ENCODE measurements around the gene NELFCD. TPM values are rescaled to one million over a fixed set of nuclear protein-coding genes. Genes with fewer than 3 reads are reported as not detected.
A peak's percentile ranks its signal among the peaks of the same experiment; 100 is the strongest.

Gene NELFCD
- total and polyA plus RNA-seq, 9 of the 15 experiments (the other 6 are each of a cell fraction or from before 2014, with no cell fraction given) = 11.7 to 163 (median 96.5) TPM

- TF ChIP-seq ETS1 (conservative IDR thresholded peaks at IDR 0.05; ENCODE audit: control insufficient read depth, low read depth, low read length) = no peak
- TF ChIP-seq MBD1 (CRISPR knock-in tag; IDR thresholded peaks at IDR 0.05) = no peak
- TF ChIP-seq, protein P1, sequence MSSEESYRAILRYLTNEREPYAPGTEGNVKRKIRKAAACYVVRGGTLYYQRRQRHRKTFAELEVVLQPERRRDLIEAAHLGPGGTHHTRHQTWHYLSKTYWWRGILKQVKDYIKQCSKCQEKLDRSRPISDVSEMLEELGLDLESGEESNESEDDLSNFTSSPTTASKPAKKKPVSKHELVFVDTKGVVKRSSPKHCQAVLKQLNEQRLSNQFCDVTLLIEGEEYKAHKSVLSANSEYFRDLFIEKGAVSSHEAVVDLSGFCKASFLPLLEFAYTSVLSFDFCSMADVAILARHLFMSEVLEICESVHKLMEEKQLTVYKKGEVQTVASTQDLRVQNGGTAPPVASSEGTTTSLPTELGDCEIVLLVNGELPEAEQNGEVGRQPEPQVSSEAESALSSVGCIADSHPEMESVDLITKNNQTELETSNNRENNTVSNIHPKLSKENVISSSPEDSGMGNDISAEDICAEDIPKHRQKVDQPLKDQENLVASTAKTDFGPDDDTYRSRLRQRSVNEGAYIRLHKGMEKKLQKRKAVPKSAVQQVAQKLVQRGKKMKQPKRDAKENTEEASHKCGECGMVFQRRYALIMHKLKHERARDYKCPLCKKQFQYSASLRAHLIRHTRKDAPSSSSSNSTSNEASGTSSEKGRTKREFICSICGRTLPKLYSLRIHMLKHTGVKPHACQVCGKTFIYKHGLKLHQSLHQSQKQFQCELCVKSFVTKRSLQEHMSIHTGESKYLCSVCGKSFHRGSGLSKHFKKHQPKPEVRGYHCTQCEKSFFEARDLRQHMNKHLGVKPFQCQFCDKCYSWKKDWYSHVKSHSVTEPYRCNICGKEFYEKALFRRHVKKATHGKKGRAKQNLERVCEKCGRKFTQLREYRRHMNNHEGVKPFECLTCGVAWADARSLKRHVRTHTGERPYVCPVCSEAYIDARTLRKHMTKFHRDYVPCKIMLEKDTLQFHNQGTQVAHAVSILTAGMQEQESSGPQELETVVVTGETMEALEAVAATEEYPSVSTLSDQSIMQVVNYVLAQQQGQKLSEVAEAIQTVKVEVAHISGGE (CRISPR knock-in tag; IDR thresholded peaks at IDR 0.05) = no peak
- TF ChIP-seq, protein P2, sequence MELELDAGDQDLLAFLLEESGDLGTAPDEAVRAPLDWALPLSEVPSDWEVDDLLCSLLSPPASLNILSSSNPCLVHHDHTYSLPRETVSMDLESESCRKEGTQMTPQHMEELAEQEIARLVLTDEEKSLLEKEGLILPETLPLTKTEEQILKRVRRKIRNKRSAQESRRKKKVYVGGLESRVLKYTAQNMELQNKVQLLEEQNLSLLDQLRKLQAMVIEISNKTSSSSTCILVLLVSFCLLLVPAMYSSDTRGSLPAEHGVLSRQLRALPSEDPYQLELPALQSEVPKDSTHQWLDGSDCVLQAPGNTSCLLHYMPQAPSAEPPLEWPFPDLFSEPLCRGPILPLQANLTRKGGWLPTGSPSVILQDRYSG (tag; conservative IDR thresholded peaks at IDR 0.05; ENCODE audit: low read depth) = no peak
- TF ChIP-seq MAFK (IDR thresholded peaks at IDR 0.05; ENCODE audit: low read length) = no peak
- TF ChIP-seq SMARCA4 (IDR thresholded peaks at IDR 0.05) = peak; percentile 52
- TF ChIP-seq FUS (optimal IDR thresholded peaks at IDR 0.05; ENCODE audit: low read depth, low read length) = no peak
- TF ChIP-seq NCOA4 (IDR thresholded peaks at IDR 0.05; ENCODE audit: partially characterized antibody) = no peak
- TF ChIP-seq GATA2 (CRISPR knock-in tag; IDR thresholded peaks at IDR 0.05) = no peak
- no peak for TF ChIP-seq TRIM24 (IDR thresholded peaks at IDR 0.05)
- no peak for TF ChIP-seq MECOM (CRISPR knock-in tag; IDR thresholded peaks at IDR 0.05)
- no peak for TF ChIP-seq PRMT5 (CRISPR knock-in tag; IDR thresholded peaks at IDR 0.05)
- no peak for TF ChIP-seq BDP1 (IDR thresholded peaks at IDR 0.05; ENCODE audit: insufficient read depth, insufficient read length)
- TF ChIP-seq CREM (IDR thresholded peaks at IDR 0.05; ENCODE audit: low read depth) = no peak
- TF ChIP-seq HMG20A (CRISPR knock-in tag; conservative IDR thresholded peaks at IDR 0.05) = no peak
- TF ChIP-seq BRF2 (IDR thresholded peaks at IDR 0.05; ENCODE audit: borderline replicate concordance, insufficient read depth, insufficient read length) = no peak
- TF ChIP-seq TAF9B (IDR thresholded peaks at IDR 0.05; ENCODE audit: partially characterized antibody) = no peak
- no peak for TF ChIP-seq YBX1 (IDR thresholded peaks at IDR 0.05)
- TF ChIP-seq ZZZ3 (IDR thresholded peaks at IDR 0.05) = no peak
- TF ChIP-seq NBN (IDR thresholded peaks at IDR 0.05; ENCODE audit: low read depth) = no peak
Observed at GRCh38 chr20:59010995-59011873, 30.2 kb downstream of the NELFCD start (continued).
